NCI-H345 treated with DMSO at 0.1 percent for 48 hours (cell line): ENCODE measurements around the gene FNIP1.
"Not testable (repeated sequence)": the region's sequence is repeated elsewhere in the genome, so short reads cannot be mapped to it uniquely, and the experiment has no call there.

Experiments
- DNase-seq: peaks from one replicate; lab custom pipeline; 2025; ENCODE audit not compliant: unreplicated experiment; lab: John Stamatoyannopoulos, UW

The FNIP1 gene

GRCh38 chr5:131641494-131641893, 155.3 kb downstream of the FNIP1 start:
- DNase-seq: no peak

- DNase-seq: no peak
Measured at GRCh38 chr5:131640043-131640856, 156.6 kb downstream of the FNIP1 start.

GRCh38 chr5:131639148-131639547, 157.7 kb downstream of the FNIP1 start:
- no peak for DNase-seq

- DNase-seq: no peak
Measured at GRCh38 chr5:131637694-131638093, 159.1 kb downstream of the FNIP1 start.

- no peak for DNase-seq
Measured at GRCh38 chr5:131635684-131636572, 160.9 kb downstream of the FNIP1 start.

- DNase-seq: peak; percentile 94
Measured at GRCh38 chr5:131634996-131635683, 161.7 kb downstream of the FNIP1 start, which contains the start of gene RAPGEF6. TSS of gene RAPGEF6 (minus strand) at chr5:131635229. CDS start at chr5:131635030, 199 bp downstream.

GRCh38 chr5:131634666-131634995, 162.2 kb downstream of the FNIP1 start:
- DNase-seq: no peak

GRCh38 chr5:131634238-131634637, 162.6 kb downstream of the FNIP1 start:
- DNase-seq: no peak

GRCh38 chr5:131633830-131634229, 163.0 kb downstream of the FNIP1 start:
- DNase-seq: no peak

GRCh38 chr5:131630963-131631350, 165.9 kb downstream of the FNIP1 start:
- DNase-seq: no peak

GRCh38 chr5:131630208-131630962, 166.4 kb downstream of the FNIP1 start:
- DNase-seq: no peak

- no peak for DNase-seq
Measured at GRCh38 chr5:131628990-131629389, 167.8 kb downstream of the FNIP1 start.

GRCh38 chr5:131627207-131627865, 169.5 kb downstream of the FNIP1 start:
- no peak for DNase-seq

GRCh38 chr5:131622633-131623032, 174.2 kb downstream of the FNIP1 start:
- no peak for DNase-seq

GRCh38 chr5:131621164-131621563, 175.7 kb downstream of the FNIP1 start:
- not testable (repeated sequence) for DNase-seq

- no peak for DNase-seq
Measured at GRCh38 chr5:131619102-131619501, 177.7 kb downstream of the FNIP1 start.

- DNase-seq: no peak
Measured at GRCh38 chr5:131617140-131617822, 179.5 kb downstream of the FNIP1 start.

GRCh38 chr5:131615957-131616356, 180.9 kb downstream of the FNIP1 start:
- no peak for DNase-seq

GRCh38 chr5:131613423-131613822, 183.4 kb downstream of the FNIP1 start:
- no peak for DNase-seq

- DNase-seq: no peak
Measured at GRCh38 chr5:131611064-131611381, 185.8 kb downstream of the FNIP1 start.
